MM.1S (cell line): ENCODE measurements around the gene FAS.

Experiments
- CTCF ChIP-seq: fragments of 300-600 bp; sonication (generic); IDR thresholded peaks from 2 replicates; pipeline ENCODE4 v1.5.1; 2016; ENCODE audit warnings: antibody characterized with exemption, low read length, mixed read lengths
- EZH2 ChIP-seq: fragments of 300-600 bp; sonication (generic); optimal IDR thresholded peaks from 2 replicates; pipeline ENCODE3; 2017; ENCODE audit warnings: low read depth, mild to moderate bottlenecking, antibody characterized with exemption, low read length, mixed read lengths

- no peak for TF ChIP-seq CTCF
- no peak for TF ChIP-seq EZH2
Observed at GRCh38 chr10:89001729-89002072, 11.1 kb downstream of the FAS start.
